GM12878 (cell line): ENCODE measurements around the gene NAPEPLD. TPM values are rescaled to one million over a fixed set of nuclear protein-coding genes. Genes with fewer than 3 reads are reported as not detected.
"Not testable (repeated sequence)": the region's sequence is repeated elsewhere in the genome, so short reads cannot be mapped to it uniquely, and the experiment has no call there.

Experiments used
- ATAC-seq: fragments of 200-7000 bp; cut with Tn5 transposase; 3 replicates; pipeline ENCODE4 v1.9.1; 2020; ENCODE audit warnings: mild to moderate bottlenecking, moderate library complexity
- BruUV-seq: library from RNA; stranded (reverse); fragments of 400-500 nt; replicated peaks from 2 replicates; lab custom pipeline; 2021; lab: Mats Ljungman, UMichigan
- CTCF ChIA-PET: fragments of 300-600 bp; sonication (Branson Sonifier 250); formaldehyde crosslinking; extraction: SDS; loops from one replicate; lab custom pipeline; 2021; ENCODE audit warnings: inconsistent platforms; lab: Yijun Ruan, JAX
- POLR2A ChIA-PET: fragments of 350-600 bp; formaldehyde crosslinking; extraction: SDS; loops from one replicate; lab custom pipeline; 2021; ENCODE audit warnings: inconsistent platforms; lab: Charles Lee
- RAD21 ChIA-PET: fragments of 300-600 bp; sonication (Branson Sonifier 250); formaldehyde crosslinking; loops from one replicate; lab custom pipeline; 2023; ENCODE audit warnings: antibody characterized with exemption; ENCODE audit not compliant: unreplicated experiment; lab: Charles Lee
- SMC1A ChIA-PET: fragments of 300-600 bp; sonication (Branson Sonifier 250); formaldehyde crosslinking; loops from one replicate; lab custom pipeline; 2023; ENCODE audit not compliant: unreplicated experiment, uncharacterized antibody; lab: Charles Lee
- DNase-seq: peaks from one replicate; pipeline ENCODE4 v3.0.0-alpha.2; 2011; ENCODE audit warnings: low read depth, low spot score
- FAIRE-seq: peaks from 3 replicates; lab custom pipeline; 2011; peaks lifted over from hg19 to GRCh38; lab: Jason Lieb, UNC
- H2AFZ ChIP-seq: 2 replicates; pipeline ENCODE4 v1.6.0; 2011; ENCODE audit warnings: low read depth, low read length, control low read depth; ENCODE audit not compliant: control insufficient read depth
- H3K27ac ChIP-seq: 2 replicates; pipeline ENCODE4 v1.5.1; 2011; ENCODE audit warnings: control low read depth; ENCODE audit not compliant: control insufficient read depth, insufficient read depth
- H3K27me3 ChIP-seq, 2 experiments: replicated peaks in 1 of 2; 2 replicates each; pipeline versions ENCODE4 v1.6.0 to v1.6.1; 2011; ENCODE audit warnings: low read length in 1 of 2; ENCODE audit not compliant: control insufficient read depth in 2 of 2, insufficient read depth in 2 of 2
- H3K36me3 ChIP-seq, 2 experiments: 2 replicates each; pipeline ENCODE4 v1.5.1; 2011; ENCODE audit warnings: low read length in 1 of 2; ENCODE audit not compliant: control insufficient read depth in 2 of 2, insufficient read depth in 2 of 2
- H3K4me1 ChIP-seq: 2 replicates; pipeline ENCODE4 v1.6.1; 2011; ENCODE audit warnings: mild to moderate bottlenecking, low read length, moderate library complexity, mixed read lengths; ENCODE audit not compliant: control insufficient read depth, insufficient read depth
- H3K4me2 ChIP-seq: 2 replicates; pipeline ENCODE4 v1.6.0; 2011; ENCODE audit warnings: control low read depth; ENCODE audit not compliant: control insufficient read depth, insufficient read depth
- H3K4me3 ChIP-seq: fragments of 200-600 bp; sonication (generic); 2 replicates; pipeline ENCODE4 v1.5.1; 2016
- H3K79me2 ChIP-seq: 2 replicates; pipeline ENCODE4 v1.6.0; 2011; ENCODE audit warnings: low read length; ENCODE audit not compliant: control insufficient read depth, insufficient read depth
- H3K9ac ChIP-seq: 2 replicates; pipeline ENCODE4 v1.8.0; 2011; ENCODE audit warnings: low read length, control low read depth, mixed read lengths; ENCODE audit not compliant: control insufficient read depth, insufficient read depth
- H3K9me3 ChIP-seq: replicated peaks from 3 replicates; pipeline ENCODE4 v1.5.1; 2011; ENCODE audit warnings: mild to moderate bottlenecking, low read length; ENCODE audit not compliant: control insufficient read depth, insufficient read depth
- H4K20me1 ChIP-seq: 2 replicates; pipeline ENCODE4 v1.6.0; 2011; ENCODE audit not compliant: control insufficient read depth, insufficient read depth
- SPI1 ChIP-seq: IDR thresholded peaks from 2 replicates; pipeline ENCODE4 v1.6.1; 2011; ENCODE audit warnings: low read depth, mild to moderate bottlenecking, low read length, moderate library complexity, borderline replicate concordance; ENCODE audit not compliant: insufficient read depth
- WGBS: methylation state at CpG from one replicate; pipeline ENCODE4 v1.1.6; 2016; ENCODE audit warnings: low lambda C conversion rate; ENCODE audit not compliant: insufficient replicate concordance, insufficient coverage; ENCODE audit errors: missing lambda C conversion rate; 5-methylcytosine and 5-hydroxymethylcytosine counted together
- in situ Hi-C: fragments of 300-500 bp; cut with MboI; formaldehyde crosslinking; loops from 9 replicates; pipeline ENCODE4 v1.14.3; 2018; ENCODE audit warnings: mixed read lengths
- intact Hi-C: fragments of 100-400 bp; cut with micrococcal nuclease; formaldehyde crosslinking; loops from one replicate; pipeline ENCODE4 v1.14.2; 2022; ENCODE audit not compliant: unreplicated experiment
- polyA plus RNA-seq, 11 experiments: library from polyadenylated mRNA; depleted of rRNA in 4 of 11; unstranded in 6 of 11; stranded (reverse) in 5 of 11; fragments of >200 nt; fragmentation: Nextera tagmentation in 4 of 11; fragmentation: Illumina TruSeq in 1 of 11; extraction: Ambion mirVana in 4 of 11; extraction: Trizol in 1 of 11; gene quantifications; 1 replicate in 1 of 11; 2 replicates in 10 of 11; pipeline versions ENCODE4 v1.2.1 to v1.2.3, GENCODE V29; 2011 to 2016; ENCODE audit warnings: inconsistent platforms in 2 of 11, missing spikeins in 2 of 11, low read depth in 1 of 11
- total RNA-seq, 4 experiments: library from RNA; depleted of rRNA in 3 of 4; stranded (reverse); fragments of >200 nt in 3 of 4; fragmentation: Illumina TruSeq in 1 of 4; extraction: Trizol in 1 of 4; gene quantifications; 2 replicates each; pipeline versions ENCODE4 v1.2.1 to v1.2.3, GENCODE V29; 2013 to 2021

The NAPEPLD gene
- total and polyA plus RNA-seq, 10 of the 15 experiments (the other 5 are each of a cell fraction or from before 2014, with no cell fraction given): 6.0 to 16.2 (median 8.6) TPM

GRCh38 chr7:103163087-103163825, 14.4 kb upstream of the NAPEPLD start:
- H2AFZ ChIP-seq, H3K4me2 ChIP-seq, H3K9me3 ChIP-seq, H4K20me1 ChIP-seq, H3K4me3 ChIP-seq, H3K79me2 ChIP-seq, CTCF ChIA-PET, SMC1A ChIA-PET, ATAC-seq, in situ Hi-C loops, H3K9ac ChIP-seq, FAIRE-seq, BruUV-seq, RAD21 ChIA-PET: not testable (repeated sequence)
- WGBS: 98% methylated on average over 5 of the region's 5 CpGs
- POLR2A ChIA-PET: interaction anchor here (1.2 kb wide), 1 partner anchor 10 kb away, joined by 3 read pairs; no protein-coding TSS in a partner anchor
- TF ChIP-seq SPI1: peak; percentile 34; the same call in 1 of the 2 replicates
- TF ChIP-seq, all 136 proteins: peak for 1; not testable (repeated sequence) for 135
- H3K36me3 ChIP-seq, intact Hi-C loops, H3K27ac ChIP-seq, H3K27me3 ChIP-seq, DNase-seq, H3K4me1 ChIP-seq: not testable (repeated sequence)

DNA sequence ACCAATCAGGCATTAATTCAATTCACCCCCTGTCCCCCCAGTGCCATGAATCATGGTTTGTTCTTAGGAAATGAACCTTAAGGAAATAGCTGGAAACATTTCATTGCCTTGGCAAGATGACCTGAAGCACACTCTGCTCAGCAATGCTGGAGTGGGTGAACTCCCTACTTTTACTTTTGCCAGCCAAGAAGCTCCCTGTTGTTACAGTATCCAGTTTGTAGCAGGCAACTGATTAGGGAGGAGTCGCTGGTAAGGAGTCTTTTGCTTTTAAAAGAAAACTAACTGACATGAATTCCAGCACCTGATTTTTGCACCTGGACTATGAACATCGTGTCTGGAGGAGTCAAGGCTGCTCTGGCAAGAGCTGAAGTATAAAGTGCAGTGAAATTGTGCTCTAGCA, 13.7 kb upstream of the NAPEPLD start:
- H4K20me1 ChIP-seq, H3K27ac ChIP-seq, H3K36me3 ChIP-seq, DNase-seq, H3K9me3 ChIP-seq, in situ Hi-C loops, ATAC-seq, FAIRE-seq, H3K4me1 ChIP-seq, H3K27me3 ChIP-seq, H3K9ac ChIP-seq, H3K79me2 ChIP-seq, CTCF ChIA-PET, BruUV-seq, intact Hi-C loops, RAD21 ChIA-PET, H2AFZ ChIP-seq, H3K4me3 ChIP-seq, SMC1A ChIA-PET, H3K4me2 ChIP-seq: not testable (repeated sequence)
- 44% methylated on average over 2 of the region's 2 CpGs for WGBS
- POLR2A ChIA-PET: interaction anchor here (1.2 kb wide), 1 partner anchor 9 kb away, joined by 3 read pairs; no protein-coding TSS in a partner anchor

GRCh38 chr7:103161998-103162616, 13.2 kb upstream of the NAPEPLD start:
- H4K20me1 ChIP-seq, FAIRE-seq, H3K9ac ChIP-seq, H3K79me2 ChIP-seq, RAD21 ChIA-PET, SMC1A ChIA-PET, BruUV-seq, H3K27me3 ChIP-seq, H3K27ac ChIP-seq, H3K4me3 ChIP-seq, H2AFZ ChIP-seq, POLR2A ChIA-PET, H3K9me3 ChIP-seq, intact Hi-C loops, H3K4me1 ChIP-seq, in situ Hi-C loops, ATAC-seq, H3K4me2 ChIP-seq, H3K36me3 ChIP-seq, CTCF ChIA-PET, DNase-seq: not testable (repeated sequence)
- WGBS: 100% methylated on average over 3 of the region's 3 CpGs
